GM12873 (cell line): ENCODE data around the gene S100PBP.
A peak's percentile ranks its signal among the peaks of the same experiment; 100 is the strongest.

Experiments
- CTCF ChIP-seq: IDR thresholded peaks from 2 replicates; pipeline ENCODE4 v1.5.1; 2012; ENCODE audit warnings: low read depth, mild to moderate bottlenecking, moderate library complexity, low read length, control low read depth; ENCODE audit not compliant: insufficient read depth; ENCODE audit errors: missing control alignments

S100PBP gene

GRCh38 chr1:32779242-32779641, 38.2 kb upstream of the S100PBP start:
- no peak for TF ChIP-seq CTCF

- no peak for TF ChIP-seq CTCF
Measured at GRCh38 chr1:32780005-32780404, 37.4 kb upstream of the S100PBP start.

- TF ChIP-seq CTCF: no peak
Measured at GRCh38 chr1:32780628-32781234, 36.7 kb upstream of the S100PBP start.

GRCh38 chr1:32782086-32782485, 35.4 kb upstream of the S100PBP start:
- no peak for TF ChIP-seq CTCF

- TF ChIP-seq CTCF: no peak
Measured at GRCh38 chr1:32783851-32784250, 33.6 kb upstream of the S100PBP start.

GRCh38 chr1:32784817-32785216, 32.6 kb upstream of the S100PBP start:
- no peak for TF ChIP-seq CTCF

GRCh38 chr1:32786856-32787255, 30.6 kb upstream of the S100PBP start:
- peak; percentile 41 for TF ChIP-seq CTCF
